ENCODE data around the gene MAP2K1. TPM values are rescaled to one million over a fixed set of nuclear protein-coding genes. Genes with fewer than 3 reads are reported as not detected.

Gene MAP2K1
- total RNA-seq, 4 donors from 2014 or later, result 29.0 to 53.4 (median 45.3) TPM

GRCh38 chr15:66412220-66412619 is 25.5 kb downstream of the MAP2K1 start:
- no peak for TF ChIP-seq CTCF (IDR thresholded peaks at IDR 0.05)
- TF ChIP-seq POLR2A (IDR thresholded peaks at IDR 0.05), result no peak
- intact Hi-C loops (cut with DNase I), result no loop called here

DNA sequence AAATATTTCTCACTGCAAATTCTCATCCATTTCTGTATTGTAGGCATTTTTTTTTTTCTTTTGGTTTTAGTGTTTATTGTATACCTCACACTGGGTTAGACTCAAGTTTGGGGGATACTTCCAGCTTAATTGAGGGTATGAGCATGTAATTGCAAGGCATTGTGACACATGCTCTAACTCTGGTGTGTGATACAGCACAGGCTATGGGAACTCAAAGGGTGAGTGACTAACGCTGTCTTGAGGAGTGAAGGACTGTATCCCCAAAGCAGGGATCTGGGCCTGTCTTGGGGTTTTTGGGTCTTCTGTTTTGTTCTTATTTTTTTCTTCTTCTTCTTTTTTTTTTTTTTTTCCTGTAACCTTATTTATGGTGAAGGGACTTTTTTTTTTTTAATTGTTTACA is 26.9 kb downstream of the MAP2K1 start:
- no peak overlapping the region for H3K4me3 ChIP-seq
- intact Hi-C loops (cut with DNase I), result no loop called here

More at GRCh38 chr15:66412220-66412619, 25.5 kb downstream of the MAP2K1 start:
- H3K4me3 ChIP-seq, result no peak overlapping the region
- no peaks in the 10 kb centered on the region for H3K9me3 ChIP-seq
- no peak for DNase-seq
- H3K27me3 ChIP-seq, result no peaks in the 10 kb centered on the region
- no peak overlapping the region for H3K27ac ChIP-seq
- no peaks in the 10 kb centered on the region for H3K36me3 ChIP-seq
- peaks cover 0 to 7% (median 3%) of the 10 kb centered on the region in 3 donors for H3K4me1 ChIP-seq
- 68 to 74% methylated on average over 3 of the region's 3 CpGs for WGBS, 2 donors

GRCh38 chr15:66415360-66415759 is 28.6 kb downstream of the MAP2K1 start:
- no peak overlapping the region for H3K4me3 ChIP-seq
- intact Hi-C loops (cut with DNase I), result no loop called here
- TF ChIP-seq CTCF (IDR thresholded peaks at IDR 0.05) (no peak), POLR2A (IDR thresholded peaks at IDR 0.05) (no peak)
- H3K27me3 ChIP-seq, result no peaks in the 10 kb centered on the region
- no peak overlapping the region for H3K27ac ChIP-seq
- peaks cover 0 to 7% (median 3%) of the 10 kb centered on the region in 3 donors for H3K4me1 ChIP-seq
- no peaks in the 10 kb centered on the region for H3K36me3 ChIP-seq
- DNase-seq, result no peak
- no peaks in the 10 kb centered on the region for H3K9me3 ChIP-seq

More for the DNA sequence above, 26.9 kb downstream of the MAP2K1 start:
- DNase-seq, result no peak
- WGBS, 2 donors, result 90% methylated on average over 1 of the region's 1 CpG
- Histone ChIP-seq H3K27ac (no peak overlapping the region), H3K9me3 (no peaks in the 10 kb centered on the region), H3K4me1 (peaks cover 0 to 7% (median 3%) of the 10 kb centered on the region in 3 donors), H3K36me3 (no peaks in the 10 kb centered on the region), H3K27me3 (no peaks in the 10 kb centered on the region)
- no peak for TF ChIP-seq CTCF (IDR thresholded peaks at IDR 0.05)
- TF ChIP-seq POLR2A (IDR thresholded peaks at IDR 0.05), result no peak

DNA sequence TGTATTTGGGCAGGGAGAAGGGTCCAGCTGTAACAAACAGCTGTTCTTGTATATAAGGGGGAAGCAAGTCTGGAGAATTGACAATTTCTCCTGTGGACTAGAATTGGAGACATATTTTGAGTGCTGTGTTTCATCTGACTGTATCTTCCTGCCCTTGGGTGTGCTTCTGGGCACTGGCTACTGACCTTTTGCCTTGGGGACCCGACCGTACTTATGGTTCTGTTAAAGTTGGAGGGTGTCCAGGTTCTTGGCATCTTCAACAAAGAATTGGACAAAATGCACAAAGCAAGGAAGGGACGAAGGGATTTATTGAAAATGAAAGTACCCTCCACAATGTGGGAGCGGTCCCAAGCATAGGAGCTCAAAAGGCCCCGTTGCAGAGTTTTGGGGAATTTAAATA is 31.0 kb downstream of the MAP2K1 start:
- Histone ChIP-seq H3K36me3 (no peaks in the 10 kb centered on the region), H3K27ac (no peak overlapping the region), H3K4me3 (peak overlapping the region in 2 of 4 donors; percentile 4 to 32), H3K9me3 (no peaks in the 10 kb centered on the region), H3K4me1 (no peaks in the 10 kb centered on the region), H3K27me3 (no peaks in the 10 kb centered on the region)
- TF ChIP-seq POLR2A (IDR thresholded peaks at IDR 0.05) (no peak), CTCF (IDR thresholded peaks at IDR 0.05) (no peak)
- intact Hi-C loops (cut with DNase I), result no loop called here
- 49 to 86% methylated on average over 4 to 5 of the region's 5 CpGs for WGBS, 2 donors
- no peak for DNase-seq

- DNase-seq, result no peak
- H3K4me3 ChIP-seq, result no peak overlapping the region
- no peaks in the 10 kb centered on the region for H3K36me3 ChIP-seq
- WGBS, 2 donors, result 94 to 97% methylated on average over 3 of the region's 3 CpGs
- TF ChIP-seq POLR2A (IDR thresholded peaks at IDR 0.05) (no peak), CTCF (IDR thresholded peaks at IDR 0.05) (no peak)
- no peaks in the 10 kb centered on the region for H3K4me1 ChIP-seq
- H3K27me3 ChIP-seq, result no peaks in the 10 kb centered on the region
- H3K27ac ChIP-seq, result no peak overlapping the region
- intact Hi-C loops (cut with DNase I), result no loop called here
- no peaks in the 10 kb centered on the region for H3K9me3 ChIP-seq
These were observed 32.8 kb downstream of the MAP2K1 start for GRCh38 chr15:66419471-66419870.
